ENCODE data around the gene ZNF223. TPM values are rescaled to one million over a fixed set of nuclear protein-coding genes. Genes with fewer than 3 reads are reported as not detected.

ZNF223 gene
- total and polyA plus RNA-seq, 9 of the 15 experiments (the other 6 are each of a cell fraction or from before 2014, with no cell fraction given): 0.21 to 1.8 (median 0.71) TPM

DNA sequence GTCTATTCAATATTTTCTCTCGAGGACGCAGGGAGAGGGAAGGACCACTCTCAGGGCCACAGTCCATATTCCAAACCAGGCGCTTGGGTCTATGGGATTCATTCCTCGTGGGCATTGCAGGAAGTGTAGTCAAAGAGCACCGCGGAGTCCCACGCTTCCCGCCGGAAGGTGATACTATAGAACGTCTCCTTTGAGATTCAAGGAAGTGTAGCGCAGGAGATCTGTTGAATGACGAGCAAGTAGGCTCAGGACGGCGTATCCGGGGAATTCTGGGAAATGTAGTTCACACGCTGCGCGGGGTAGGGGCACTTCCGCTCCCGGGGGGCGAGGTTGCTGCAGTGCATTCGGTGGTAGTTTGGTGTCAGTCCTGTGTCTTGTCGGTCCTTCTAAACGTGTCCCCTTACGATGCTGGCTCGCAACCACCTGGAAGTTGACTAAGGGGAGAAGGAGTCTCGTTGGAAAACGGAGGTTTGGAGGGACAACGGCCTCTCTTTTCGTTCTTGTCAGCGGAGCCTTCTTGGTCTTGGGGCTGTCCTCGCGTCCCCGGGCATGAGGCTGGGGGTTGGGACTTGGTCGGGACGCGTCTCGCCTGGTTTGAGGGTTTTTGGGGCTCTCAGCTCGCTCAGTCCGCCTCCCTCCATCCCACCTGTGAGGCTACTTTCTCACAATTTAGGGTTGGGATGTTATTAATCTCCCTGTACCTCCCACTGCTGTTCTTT lies 20.1 kb downstream of the ZNF223 start, which contains the start of gene ZNF284 (continued):
- TF ChIP-seq, protein P1, sequence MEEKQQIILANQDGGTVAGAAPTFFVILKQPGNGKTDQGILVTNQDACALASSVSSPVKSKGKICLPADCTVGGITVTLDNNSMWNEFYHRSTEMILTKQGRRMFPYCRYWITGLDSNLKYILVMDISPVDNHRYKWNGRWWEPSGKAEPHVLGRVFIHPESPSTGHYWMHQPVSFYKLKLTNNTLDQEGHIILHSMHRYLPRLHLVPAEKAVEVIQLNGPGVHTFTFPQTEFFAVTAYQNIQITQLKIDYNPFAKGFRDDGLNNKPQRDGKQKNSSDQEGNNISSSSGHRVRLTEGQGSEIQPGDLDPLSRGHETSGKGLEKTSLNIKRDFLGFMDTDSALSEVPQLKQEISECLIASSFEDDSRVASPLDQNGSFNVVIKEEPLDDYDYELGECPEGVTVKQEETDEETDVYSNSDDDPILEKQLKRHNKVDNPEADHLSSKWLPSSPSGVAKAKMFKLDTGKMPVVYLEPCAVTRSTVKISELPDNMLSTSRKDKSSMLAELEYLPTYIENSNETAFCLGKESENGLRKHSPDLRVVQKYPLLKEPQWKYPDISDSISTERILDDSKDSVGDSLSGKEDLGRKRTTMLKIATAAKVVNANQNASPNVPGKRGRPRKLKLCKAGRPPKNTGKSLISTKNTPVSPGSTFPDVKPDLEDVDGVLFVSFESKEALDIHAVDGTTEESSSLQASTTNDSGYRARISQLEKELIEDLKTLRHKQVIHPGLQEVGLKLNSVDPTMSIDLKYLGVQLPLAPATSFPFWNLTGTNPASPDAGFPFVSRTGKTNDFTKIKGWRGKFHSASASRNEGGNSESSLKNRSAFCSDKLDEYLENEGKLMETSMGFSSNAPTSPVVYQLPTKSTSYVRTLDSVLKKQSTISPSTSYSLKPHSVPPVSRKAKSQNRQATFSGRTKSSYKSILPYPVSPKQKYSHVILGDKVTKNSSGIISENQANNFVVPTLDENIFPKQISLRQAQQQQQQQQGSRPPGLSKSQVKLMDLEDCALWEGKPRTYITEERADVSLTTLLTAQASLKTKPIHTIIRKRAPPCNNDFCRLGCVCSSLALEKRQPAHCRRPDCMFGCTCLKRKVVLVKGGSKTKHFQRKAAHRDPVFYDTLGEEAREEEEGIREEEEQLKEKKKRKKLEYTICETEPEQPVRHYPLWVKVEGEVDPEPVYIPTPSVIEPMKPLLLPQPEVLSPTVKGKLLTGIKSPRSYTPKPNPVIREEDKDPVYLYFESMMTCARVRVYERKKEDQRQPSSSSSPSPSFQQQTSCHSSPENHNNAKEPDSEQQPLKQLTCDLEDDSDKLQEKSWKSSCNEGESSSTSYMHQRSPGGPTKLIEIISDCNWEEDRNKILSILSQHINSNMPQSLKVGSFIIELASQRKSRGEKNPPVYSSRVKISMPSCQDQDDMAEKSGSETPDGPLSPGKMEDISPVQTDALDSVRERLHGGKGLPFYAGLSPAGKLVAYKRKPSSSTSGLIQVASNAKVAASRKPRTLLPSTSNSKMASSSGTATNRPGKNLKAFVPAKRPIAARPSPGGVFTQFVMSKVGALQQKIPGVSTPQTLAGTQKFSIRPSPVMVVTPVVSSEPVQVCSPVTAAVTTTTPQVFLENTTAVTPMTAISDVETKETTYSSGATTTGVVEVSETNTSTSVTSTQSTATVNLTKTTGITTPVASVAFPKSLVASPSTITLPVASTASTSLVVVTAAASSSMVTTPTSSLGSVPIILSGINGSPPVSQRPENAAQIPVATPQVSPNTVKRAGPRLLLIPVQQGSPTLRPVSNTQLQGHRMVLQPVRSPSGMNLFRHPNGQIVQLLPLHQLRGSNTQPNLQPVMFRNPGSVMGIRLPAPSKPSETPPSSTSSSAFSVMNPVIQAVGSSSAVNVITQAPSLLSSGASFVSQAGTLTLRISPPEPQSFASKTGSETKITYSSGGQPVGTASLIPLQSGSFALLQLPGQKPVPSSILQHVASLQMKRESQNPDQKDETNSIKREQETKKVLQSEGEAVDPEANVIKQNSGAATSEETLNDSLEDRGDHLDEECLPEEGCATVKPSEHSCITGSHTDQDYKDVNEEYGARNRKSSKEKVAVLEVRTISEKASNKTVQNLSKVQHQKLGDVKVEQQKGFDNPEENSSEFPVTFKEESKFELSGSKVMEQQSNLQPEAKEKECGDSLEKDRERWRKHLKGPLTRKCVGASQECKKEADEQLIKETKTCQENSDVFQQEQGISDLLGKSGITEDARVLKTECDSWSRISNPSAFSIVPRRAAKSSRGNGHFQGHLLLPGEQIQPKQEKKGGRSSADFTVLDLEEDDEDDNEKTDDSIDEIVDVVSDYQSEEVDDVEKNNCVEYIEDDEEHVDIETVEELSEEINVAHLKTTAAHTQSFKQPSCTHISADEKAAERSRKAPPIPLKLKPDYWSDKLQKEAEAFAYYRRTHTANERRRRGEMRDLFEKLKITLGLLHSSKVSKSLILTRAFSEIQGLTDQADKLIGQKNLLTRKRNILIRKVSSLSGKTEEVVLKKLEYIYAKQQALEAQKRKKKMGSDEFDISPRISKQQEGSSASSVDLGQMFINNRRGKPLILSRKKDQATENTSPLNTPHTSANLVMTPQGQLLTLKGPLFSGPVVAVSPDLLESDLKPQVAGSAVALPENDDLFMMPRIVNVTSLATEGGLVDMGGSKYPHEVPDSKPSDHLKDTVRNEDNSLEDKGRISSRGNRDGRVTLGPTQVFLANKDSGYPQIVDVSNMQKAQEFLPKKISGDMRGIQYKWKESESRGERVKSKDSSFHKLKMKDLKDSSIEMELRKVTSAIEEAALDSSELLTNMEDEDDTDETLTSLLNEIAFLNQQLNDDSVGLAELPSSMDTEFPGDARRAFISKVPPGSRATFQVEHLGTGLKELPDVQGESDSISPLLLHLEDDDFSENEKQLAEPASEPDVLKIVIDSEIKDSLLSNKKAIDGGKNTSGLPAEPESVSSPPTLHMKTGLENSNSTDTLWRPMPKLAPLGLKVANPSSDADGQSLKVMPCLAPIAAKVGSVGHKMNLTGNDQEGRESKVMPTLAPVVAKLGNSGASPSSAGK (IDR thresholded peaks at IDR 0.05): peak; percentile 91
- TF ChIP-seq, protein P2, sequence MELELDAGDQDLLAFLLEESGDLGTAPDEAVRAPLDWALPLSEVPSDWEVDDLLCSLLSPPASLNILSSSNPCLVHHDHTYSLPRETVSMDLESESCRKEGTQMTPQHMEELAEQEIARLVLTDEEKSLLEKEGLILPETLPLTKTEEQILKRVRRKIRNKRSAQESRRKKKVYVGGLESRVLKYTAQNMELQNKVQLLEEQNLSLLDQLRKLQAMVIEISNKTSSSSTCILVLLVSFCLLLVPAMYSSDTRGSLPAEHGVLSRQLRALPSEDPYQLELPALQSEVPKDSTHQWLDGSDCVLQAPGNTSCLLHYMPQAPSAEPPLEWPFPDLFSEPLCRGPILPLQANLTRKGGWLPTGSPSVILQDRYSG (tag; conservative IDR thresholded peaks at IDR 0.05; ENCODE audit: low read depth): no peak
- TF ChIP-seq FOXP1 (CRISPR knock-in tag; IDR thresholded peaks at IDR 0.05) (no peak), STAT5B (CRISPR knock-in tag; IDR thresholded peaks at IDR 0.05) (no peak), ZNF785 (CRISPR knock-in tag; IDR thresholded peaks at IDR 0.05) (no peak), CEBPB (tag; IDR thresholded peaks at IDR 0.05) (no peak), ESRRB (CRISPR knock-in tag; IDR thresholded peaks at IDR 0.05; ENCODE audit: borderline replicate concordance) (no peak), RBM39 (optimal IDR thresholded peaks at IDR 0.05; ENCODE audit: low read depth, low read length) (no peak), CCAR2 (IDR thresholded peaks at IDR 0.05; ENCODE audit: low read depth, low read length) (no peak), PCBP2 (IDR thresholded peaks at IDR 0.05; ENCODE audit: low read depth, low read length, poor library complexity, severe bottlenecking) (no peak), RB1 (IDR thresholded peaks at IDR 0.05; ENCODE audit: low read depth) (no peak), ZNF584 (CRISPR knock-in tag; IDR thresholded peaks at IDR 0.05; ENCODE audit: low read depth) (no peak), PTTG1 (tag; IDR thresholded peaks at IDR 0.05; ENCODE audit: low read depth) (no peak)
- TF ChIP-seq, protein P3, sequence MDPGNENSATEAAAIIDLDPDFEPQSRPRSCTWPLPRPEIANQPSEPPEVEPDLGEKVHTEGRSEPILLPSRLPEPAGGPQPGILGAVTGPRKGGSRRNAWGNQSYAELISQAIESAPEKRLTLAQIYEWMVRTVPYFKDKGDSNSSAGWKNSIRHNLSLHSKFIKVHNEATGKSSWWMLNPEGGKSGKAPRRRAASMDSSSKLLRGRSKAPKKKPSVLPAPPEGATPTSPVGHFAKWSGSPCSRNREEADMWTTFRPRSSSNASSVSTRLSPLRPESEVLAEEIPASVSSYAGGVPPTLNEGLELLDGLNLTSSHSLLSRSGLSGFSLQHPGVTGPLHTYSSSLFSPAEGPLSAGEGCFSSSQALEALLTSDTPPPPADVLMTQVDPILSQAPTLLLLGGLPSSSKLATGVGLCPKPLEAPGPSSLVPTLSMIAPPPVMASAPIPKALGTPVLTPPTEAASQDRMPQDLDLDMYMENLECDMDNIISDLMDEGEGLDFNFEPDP (CRISPR knock-in tag; IDR thresholded peaks at IDR 0.05): no peak
